ENCODE data around the gene C3AR1.
"Not testable (repeated sequence)": the region's sequence is repeated elsewhere in the genome, so short reads cannot be mapped to it uniquely, and the experiment has no call there.

C3AR1 gene

GRCh38 chr12:8027856-8028255 lies 38.3 kb downstream of the C3AR1 start:
- H2AFZ ChIP-seq (ENCODE audit: low read length) = no peak overlapping the region
- no peaks in the 10 kb centered on the region for H3K9me2 ChIP-seq (replicated peaks; ENCODE audit: insufficient read depth, low read length)
- H3K9ac ChIP-seq (ENCODE audit: low read length) = no peak overlapping the region
- H3K4me2 ChIP-seq (ENCODE audit: low read depth, low read length) = no peak overlapping the region
- peaks cover 5% of the 10 kb centered on the region; the same call in 1 of the 2 replicates for H3K4me1 ChIP-seq (ENCODE audit: low read length)
- TF ChIP-seq EZH2 (optimal IDR thresholded peaks at IDR 0.05; ENCODE audit: low read depth, low read length) (no peak), CTCF (IDR thresholded peaks at IDR 0.05; ENCODE audit: low read length) (no peak), EZH2phosphoT487 (IDR thresholded peaks at IDR 0.05; ENCODE audit: low read length) (no peak)
- H3K4me3 ChIP-seq (ENCODE audit: low read length) = no peak overlapping the region
- H3K79me2 ChIP-seq (ENCODE audit: low read length) = peaks cover 2% of the 10 kb centered on the region
- no peaks in the 10 kb centered on the region for H3K27me3 ChIP-seq (replicated peaks; ENCODE audit: insufficient read depth, low read length)
- no peak for DNase-seq
- no peak overlapping the region for H3K27ac ChIP-seq (ENCODE audit: low read length)
- no peaks in the 10 kb centered on the region for H4K20me1 ChIP-seq (ENCODE audit: insufficient read depth, low read length)
- peaks cover 6% of the 10 kb centered on the region for H3F3A ChIP-seq (ENCODE audit: insufficient read depth, low read length)
- no peaks in the 10 kb centered on the region for H3K9me3 ChIP-seq (replicated peaks; ENCODE audit: insufficient read depth, low read length)
- no peaks in the 10 kb centered on the region for H3K36me3 ChIP-seq (replicated peaks; ENCODE audit: insufficient read depth, low read length)

- Histone ChIP-seq H3F3A (ENCODE audit: insufficient read depth, low read length) (peaks cover 6% of the 10 kb centered on the region), H3K4me3 (ENCODE audit: low read length) (peak overlapping the region; percentile 66), H3K4me2 (ENCODE audit: low read depth, low read length) (peak overlapping the region; percentile 81), H3K27me3 (replicated peaks; ENCODE audit: insufficient read depth, low read length) (no peaks in the 10 kb centered on the region), H3K36me3 (replicated peaks; ENCODE audit: insufficient read depth, low read length) (no peaks in the 10 kb centered on the region), H3K27ac (ENCODE audit: low read length) (peak overlapping the region; percentile 99), H3K9me3 (replicated peaks; ENCODE audit: insufficient read depth, low read length) (no peaks in the 10 kb centered on the region), H4K20me1 (ENCODE audit: insufficient read depth, low read length) (no peaks in the 10 kb centered on the region), H3K4me1 (ENCODE audit: low read length) (no peaks in the 10 kb centered on the region), H3K9ac (ENCODE audit: low read length) (peak overlapping the region; percentile 95), H3K79me2 (ENCODE audit: low read length) (no peaks in the 10 kb centered on the region), H3K9me2 (replicated peaks; ENCODE audit: insufficient read depth, low read length) (no peaks in the 10 kb centered on the region), H2AFZ (ENCODE audit: low read length) (peak overlapping the region; percentile 73)
- peak; percentile 99 for DNase-seq
- TF ChIP-seq EZH2 (optimal IDR thresholded peaks at IDR 0.05; ENCODE audit: low read depth, low read length) (no peak), CTCF (IDR thresholded peaks at IDR 0.05; ENCODE audit: low read length) (no peak)
Observed at GRCh38 chr12:8026291-8026900, 39.8 kb downstream of the C3AR1 start.

- TF ChIP-seq EZH2phosphoT487 (IDR thresholded peaks at IDR 0.05; ENCODE audit: low read length) = 0 out of 2 replicates have a peak, but pooled peaks have one; percentile 34
- peak; percentile 69 for TF ChIP-seq EZH2 (optimal IDR thresholded peaks at IDR 0.05; ENCODE audit: low read depth, low read length)
- TF ChIP-seq CTCF (IDR thresholded peaks at IDR 0.05; ENCODE audit: low read length) = no peak
- peak overlapping the region; percentile 61 for H2AFZ ChIP-seq (ENCODE audit: low read length)
- H3K4me1 ChIP-seq (ENCODE audit: low read length) = no peaks in the 10 kb centered on the region
- no peaks in the 10 kb centered on the region for H3K9me3 ChIP-seq (replicated peaks; ENCODE audit: insufficient read depth, low read length)
- H3K36me3 ChIP-seq (replicated peaks; ENCODE audit: insufficient read depth, low read length) = no peaks in the 10 kb centered on the region
- peaks cover 25% of the 10 kb centered on the region for H3K27me3 ChIP-seq (replicated peaks; ENCODE audit: insufficient read depth, low read length)
- H4K20me1 ChIP-seq (ENCODE audit: insufficient read depth, low read length) = no peaks in the 10 kb centered on the region
- no peaks in the 10 kb centered on the region for H3K79me2 ChIP-seq (ENCODE audit: low read length)
- DNase-seq = peak; percentile 36
- H3F3A ChIP-seq (ENCODE audit: insufficient read depth, low read length) = no peaks in the 10 kb centered on the region
- H3K4me2 ChIP-seq (ENCODE audit: low read depth, low read length) = peak overlapping the region; percentile 46; the same call in 1 of the 2 replicates
- H3K4me3 ChIP-seq (ENCODE audit: low read length) = peak overlapping the region; percentile 32
- H3K9me2 ChIP-seq (replicated peaks; ENCODE audit: insufficient read depth, low read length) = no peaks in the 10 kb centered on the region
- no peak overlapping the region for H3K9ac ChIP-seq (ENCODE audit: low read length)
- no peak overlapping the region for H3K27ac ChIP-seq (ENCODE audit: low read length)
Observed at GRCh38 chr12:8018666-8019581, 47.2 kb downstream of the C3AR1 start.

GRCh38 chr12:8018213-8018612 lies 47.9 kb downstream of the C3AR1 start:
- peaks cover 25% of the 10 kb centered on the region for H3K27me3 ChIP-seq (replicated peaks; ENCODE audit: insufficient read depth, low read length)

More at GRCh38 chr12:8018213-8018612, 47.9 kb downstream of the C3AR1 start:
- H3K79me2 ChIP-seq (ENCODE audit: low read length); H3K4me1 ChIP-seq (ENCODE audit: low read length); H3K9ac ChIP-seq (ENCODE audit: low read length); DNase-seq; H3K9me2 ChIP-seq (replicated peaks; ENCODE audit: insufficient read depth, low read length); H3K4me3 ChIP-seq (ENCODE audit: low read length); H3K27ac ChIP-seq (ENCODE audit: low read length); H3F3A ChIP-seq (ENCODE audit: insufficient read depth, low read length); H4K20me1 ChIP-seq (ENCODE audit: insufficient read depth, low read length); H2AFZ ChIP-seq (ENCODE audit: low read length); H3K9me3 ChIP-seq (replicated peaks; ENCODE audit: insufficient read depth, low read length); H3K36me3 ChIP-seq (replicated peaks; ENCODE audit: insufficient read depth, low read length): not testable (repeated sequence)
- H3K4me2 ChIP-seq (ENCODE audit: low read depth, low read length) = peak overlapping the region; percentile 46; the same call in 1 of the 2 replicates

All from MM.1S (cell line).